ENCODE results near the gene PRR23B.

PRR23B gene

GRCh38 chr3:138984816-138985215, 35.9 kb downstream of the PRR23B start:
- intact Hi-C loops (cut with DNase I; ENCODE audit: low total_unique reads): no loop called here
- Histone ChIP-seq H3K4me3 (no peak overlapping the region), H3K36me3 (no peaks in the 10 kb centered on the region), H3K4me1 (no peaks in the 10 kb centered on the region), H3K27ac (no peak overlapping the region), H3K9me3 (no peaks in the 10 kb centered on the region), H3K27me3 (no peaks in the 10 kb centered on the region)
- no peak for DNase-seq
- TF ChIP-seq, protein P1, sequence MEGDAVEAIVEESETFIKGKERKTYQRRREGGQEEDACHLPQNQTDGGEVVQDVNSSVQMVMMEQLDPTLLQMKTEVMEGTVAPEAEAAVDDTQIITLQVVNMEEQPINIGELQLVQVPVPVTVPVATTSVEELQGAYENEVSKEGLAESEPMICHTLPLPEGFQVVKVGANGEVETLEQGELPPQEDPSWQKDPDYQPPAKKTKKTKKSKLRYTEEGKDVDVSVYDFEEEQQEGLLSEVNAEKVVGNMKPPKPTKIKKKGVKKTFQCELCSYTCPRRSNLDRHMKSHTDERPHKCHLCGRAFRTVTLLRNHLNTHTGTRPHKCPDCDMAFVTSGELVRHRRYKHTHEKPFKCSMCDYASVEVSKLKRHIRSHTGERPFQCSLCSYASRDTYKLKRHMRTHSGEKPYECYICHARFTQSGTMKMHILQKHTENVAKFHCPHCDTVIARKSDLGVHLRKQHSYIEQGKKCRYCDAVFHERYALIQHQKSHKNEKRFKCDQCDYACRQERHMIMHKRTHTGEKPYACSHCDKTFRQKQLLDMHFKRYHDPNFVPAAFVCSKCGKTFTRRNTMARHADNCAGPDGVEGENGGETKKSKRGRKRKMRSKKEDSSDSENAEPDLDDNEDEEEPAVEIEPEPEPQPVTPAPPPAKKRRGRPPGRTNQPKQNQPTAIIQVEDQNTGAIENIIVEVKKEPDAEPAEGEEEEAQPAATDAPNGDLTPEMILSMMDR (IDR thresholded peaks at IDR 0.05): no peak

DNA sequence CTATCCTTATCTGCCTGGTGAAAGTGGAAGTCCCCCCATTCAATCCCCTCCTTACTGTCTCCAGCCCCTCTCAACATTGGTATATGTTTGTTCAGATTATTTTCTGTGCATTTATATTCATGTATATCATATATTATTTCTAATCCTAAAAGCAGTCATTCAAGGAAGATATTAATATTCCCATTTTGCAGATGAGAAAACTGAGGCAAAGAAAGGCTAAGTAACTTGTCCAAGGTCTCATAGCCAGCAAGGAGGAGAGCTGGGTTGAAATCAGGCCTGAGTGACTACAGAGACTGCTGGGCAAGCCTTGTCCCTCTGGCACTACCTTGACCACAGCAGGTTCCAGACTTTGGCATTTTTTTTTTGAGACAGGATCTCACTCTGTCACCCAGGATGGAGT, 44.7 kb downstream of the PRR23B start:
- H3K27me3 ChIP-seq: peaks cover 0 to 9% of the 10 kb centered on the region in 2 donors
- no peak overlapping the region for H3K27ac ChIP-seq
- TF ChIP-seq, protein P1 (IDR thresholded peaks at IDR 0.05): no peak
- no peaks in the 10 kb centered on the region for H3K4me1 ChIP-seq
- H3K4me3 ChIP-seq: no peak overlapping the region
- intact Hi-C loops (cut with DNase I; ENCODE audit: low total_unique reads): no loop called here
- H3K36me3 ChIP-seq: no peaks in the 10 kb centered on the region
- H3K9me3 ChIP-seq: no peaks in the 10 kb centered on the region
- DNase-seq: no peak

DNA sequence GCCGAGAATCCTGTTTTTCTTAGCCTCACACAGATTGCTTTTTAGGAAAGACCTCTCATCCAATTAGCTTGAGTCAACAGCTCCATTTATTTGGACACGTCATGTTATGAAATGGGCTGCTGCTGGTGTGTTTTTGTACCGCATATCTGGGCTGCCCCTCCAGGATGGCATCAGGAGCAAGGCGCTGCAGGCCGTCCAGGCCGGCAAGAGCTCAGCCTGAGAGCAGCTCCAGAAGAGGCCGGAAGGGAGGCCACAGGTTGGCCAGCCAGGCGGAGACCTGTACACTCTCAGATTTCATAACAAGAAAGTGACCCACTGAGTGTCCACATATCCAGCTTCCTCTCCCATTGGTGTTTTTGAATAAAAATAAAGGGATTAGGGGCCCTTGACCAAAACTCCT, 45.4 kb downstream of the PRR23B start:
- DNase-seq: no peak
- Histone ChIP-seq H3K36me3 (no peaks in the 10 kb centered on the region), H3K27ac (no peak overlapping the region), H3K4me3 (no peak overlapping the region), H3K4me1 (no peaks in the 10 kb centered on the region), H3K27me3 (peaks cover 0 to 13% of the 10 kb centered on the region in 2 donors), H3K9me3 (no peaks in the 10 kb centered on the region)
- intact Hi-C loops (cut with DNase I; ENCODE audit: low total_unique reads): no loop called here
- TF ChIP-seq, protein P1 (IDR thresholded peaks at IDR 0.05): no peak

- no peak overlapping the region for H3K4me3 ChIP-seq
- TF ChIP-seq, protein P1 (IDR thresholded peaks at IDR 0.05): no peak
- H3K27me3 ChIP-seq: peaks cover 0 to 14% of the 10 kb centered on the region in 2 donors
- H3K36me3 ChIP-seq: no peaks in the 10 kb centered on the region
- intact Hi-C loops (cut with DNase I; ENCODE audit: low total_unique reads): no loop called here
- no peak overlapping the region for H3K27ac ChIP-seq
- H3K9me3 ChIP-seq: no peaks in the 10 kb centered on the region
- no peaks in the 10 kb centered on the region for H3K4me1 ChIP-seq
- DNase-seq: no peak
Measured at GRCh38 chr3:138974462-138974861, 46.3 kb downstream of the PRR23B start.

GRCh38 chr3:138972941-138973340, 47.8 kb downstream of the PRR23B start:
- Histone ChIP-seq H3K9me3 (no peaks in the 10 kb centered on the region), H3K27me3 (peaks cover 0 to 14% of the 10 kb centered on the region in 2 donors), H3K4me3 (no peak overlapping the region), H3K36me3 (no peaks in the 10 kb centered on the region), H3K4me1 (no peaks in the 10 kb centered on the region), H3K27ac (no peak overlapping the region)
- no peak for DNase-seq
- TF ChIP-seq, protein P1 (IDR thresholded peaks at IDR 0.05): no peak
- intact Hi-C loops (cut with DNase I; ENCODE audit: low total_unique reads): no loop called here

DNA sequence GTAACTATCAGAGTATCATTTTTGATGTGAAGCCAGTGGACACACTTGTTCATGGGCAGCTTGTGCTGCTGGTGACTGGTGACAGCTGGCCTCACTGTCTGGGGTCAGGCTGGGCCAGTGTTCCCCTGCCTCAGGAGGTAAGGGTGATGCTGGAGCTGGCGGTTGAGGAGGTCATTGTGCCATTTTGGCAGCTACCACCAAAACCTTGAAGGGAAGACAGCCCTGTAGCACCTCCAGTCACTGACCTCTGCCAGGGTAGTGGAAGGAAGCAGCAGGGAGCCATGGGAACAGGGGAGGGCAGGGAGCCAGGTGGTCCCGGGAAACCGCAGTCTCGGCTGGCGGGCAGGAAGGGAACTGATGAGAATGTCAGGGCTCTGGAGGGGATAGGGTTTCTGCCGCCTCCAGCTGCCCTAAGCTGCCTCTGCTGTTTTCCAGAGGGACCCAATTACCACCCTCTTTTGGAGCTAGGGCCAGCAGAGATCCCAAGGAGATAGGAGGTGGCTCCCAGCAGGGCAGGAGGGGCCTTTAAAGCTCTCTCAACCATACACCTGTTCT, 48.9 kb downstream of the PRR23B start:
- H3K27ac ChIP-seq: no peak overlapping the region
- no peaks in the 10 kb centered on the region for H3K9me3 ChIP-seq
- no peak overlapping the region for H3K4me3 ChIP-seq
- H3K4me1 ChIP-seq: no peaks in the 10 kb centered on the region
- DNase-seq: no peak
- H3K36me3 ChIP-seq: no peaks in the 10 kb centered on the region
- intact Hi-C loops (cut with DNase I; ENCODE audit: low total_unique reads): no loop called here
- TF ChIP-seq, protein P1 (IDR thresholded peaks at IDR 0.05): no peak
- peaks cover 0 to 14% of the 10 kb centered on the region in 2 donors for H3K27me3 ChIP-seq
